SK-N-SH treated with all-trans-retinoic acid at 6 μM for 48 hours (cell line): ENCODE results near the gene DIP2C.

ENCODE experiments used
- ATAC-seq: fragments of 200-7000 bp; cut with Tn5 transposase; 3 replicates; pipeline ENCODE4 v1.9.1; 2020; ENCODE audit warnings: mild to moderate bottlenecking, moderate library complexity
- ARNTL ChIP-seq: fragments of 450-650 bp; formaldehyde crosslinking; IDR thresholded peaks from 2 replicates; pipeline ENCODE4 v1.5.0; 2020; ENCODE audit warnings: low read depth, mild to moderate bottlenecking, moderate library complexity, borderline replicate concordance
- BACH2 ChIP-seq: fragments of 250-450 bp; sonication (Bioruptor Pico); IDR thresholded peaks from 2 replicates; pipeline ENCODE4 v1.9.0; 2021; ENCODE audit warnings: mild to moderate bottlenecking, borderline replicate concordance
- CSDC2 ChIP-seq: fragments of 250-450 bp; sonication (Bioruptor Pico); IDR thresholded peaks from 2 replicates; pipeline ENCODE4 v1.5.0; 2020; ENCODE audit warnings: mild to moderate bottlenecking, moderate library complexity
- ESRRG ChIP-seq: fragments of 250-450 bp; sonication (Bioruptor Pico); IDR thresholded peaks from 2 replicates; pipeline ENCODE4 v1.6.1; 2021; ENCODE audit warnings: mild to moderate bottlenecking
- ISL1 ChIP-seq: fragments of 250-450 bp; sonication (Bioruptor Pico); IDR thresholded peaks from 2 replicates; pipeline ENCODE4 v2.1.2; 2022; ENCODE audit warnings: mild to moderate bottlenecking, moderate library complexity
- OSR1 ChIP-seq: fragments of 250-450 bp; sonication (Bioruptor Pico); IDR thresholded peaks from 2 replicates; pipeline ENCODE4 v1.8.0; 2022; ENCODE audit warnings: moderate library complexity, mild to moderate bottlenecking, inconsistent platforms
- PATZ1 ChIP-seq: fragments of 250-450 bp; sonication (Bioruptor Pico); IDR thresholded peaks from 2 replicates; pipeline ENCODE4 v1.8.0; 2020; ENCODE audit warnings: mild to moderate bottlenecking, moderate library complexity, borderline replicate concordance
- POU6F1 ChIP-seq: fragments of 250-450 bp; sonication (Bioruptor Pico); IDR thresholded peaks from 2 replicates; pipeline ENCODE4 v1.8.0; 2021; ENCODE audit warnings: low read depth, mild to moderate bottlenecking, moderate library complexity, borderline replicate concordance
- PPARA ChIP-seq: fragments of 250-450 bp; sonication (Bioruptor Pico); IDR thresholded peaks from 2 replicates; pipeline ENCODE4 v1.5.0; 2020; ENCODE audit warnings: mild to moderate bottlenecking, borderline replicate concordance
- RARB ChIP-seq: fragments of 250-450 bp; sonication (Bioruptor Pico); IDR thresholded peaks from 2 replicates; pipeline ENCODE4 v1.8.0; 2021; ENCODE audit warnings: mild to moderate bottlenecking, moderate library complexity
- SNAI2 ChIP-seq: fragments of 250-450 bp; sonication (Bioruptor Pico); IDR thresholded peaks from 2 replicates; pipeline ENCODE4 v1.5.0; 2020; ENCODE audit warnings: mild to moderate bottlenecking, moderate library complexity
- TCF4 ChIP-seq: fragments of 250-450 bp; sonication (Bioruptor Pico); IDR thresholded peaks from 2 replicates; pipeline ENCODE4 v1.8.0; 2021; ENCODE audit warnings: mild to moderate bottlenecking, moderate library complexity, borderline replicate concordance
- TOX ChIP-seq: fragments of 250-450 bp; sonication (Bioruptor Pico); IDR thresholded peaks from 2 replicates; pipeline ENCODE4 v1.8.0; 2021; ENCODE audit warnings: mild to moderate bottlenecking, moderate library complexity, borderline replicate concordance
- ZC3H10 ChIP-seq: fragments of 250-450 bp; sonication (Bioruptor Pico); IDR thresholded peaks from 2 replicates; pipeline ENCODE4 v1.5.1; 2021; ENCODE audit warnings: mild to moderate bottlenecking, moderate library complexity
- ZFP3 ChIP-seq: fragments of 250-450 bp; sonication (Bioruptor Pico); IDR thresholded peaks from 2 replicates; pipeline ENCODE4 v1.5.0; 2020; ENCODE audit warnings: mild to moderate bottlenecking, moderate library complexity
- ZFP30 ChIP-seq: fragments of 450-650 bp; formaldehyde crosslinking; IDR thresholded peaks from 2 replicates; pipeline ENCODE4 v1.5.0; 2022; ENCODE audit warnings: mild to moderate bottlenecking, moderate library complexity
- ZNF565 ChIP-seq: fragments of 450-650 bp; formaldehyde crosslinking; conservative IDR thresholded peaks from 2 replicates; pipeline ENCODE4 v1.5.0; 2020; ENCODE audit warnings: low read depth, mild to moderate bottlenecking, moderate library complexity
- ZNF70 ChIP-seq: fragments of 450-650 bp; formaldehyde crosslinking; IDR thresholded peaks from 2 replicates; pipeline ENCODE4 v1.5.0; 2020; ENCODE audit warnings: mild to moderate bottlenecking, moderate library complexity
- ZNF8 ChIP-seq: fragments of 450-650 bp; formaldehyde crosslinking; IDR thresholded peaks from 2 replicates; pipeline ENCODE4 v1.5.0; 2020; ENCODE audit warnings: mild to moderate bottlenecking, moderate library complexity
- TF ChIP-seq, protein P1 (sequence below): fragments of 250-450 bp; sonication (Bioruptor Pico); IDR thresholded peaks from 2 replicates; pipeline ENCODE4 v1.5.1; 2021; ENCODE audit warnings: mild to moderate bottlenecking, moderate library complexity
- TF ChIP-seq, protein P2 (sequence below): fragments of 250-450 bp; sonication (Bioruptor Pico); IDR thresholded peaks from 2 replicates; pipeline ENCODE4 v1.5.0; 2020; ENCODE audit warnings: mild to moderate bottlenecking, moderate library complexity

The DIP2C gene

GRCh38 chr10:260819-261429 lies 428.5 kb downstream of the DIP2C start:
- no peak for ATAC-seq
- TF ChIP-seq POU6F1 (CRISPR knock-in tag) (no peak), ZNF565 (CRISPR knock-in tag) (no peak), TCF4 (no peak), ZFP3 (CRISPR knock-in tag) (no peak), BACH2 (CRISPR knock-in tag) (no peak), PPARA (no peak), ARNTL (CRISPR knock-in tag) (no peak)

DNA sequence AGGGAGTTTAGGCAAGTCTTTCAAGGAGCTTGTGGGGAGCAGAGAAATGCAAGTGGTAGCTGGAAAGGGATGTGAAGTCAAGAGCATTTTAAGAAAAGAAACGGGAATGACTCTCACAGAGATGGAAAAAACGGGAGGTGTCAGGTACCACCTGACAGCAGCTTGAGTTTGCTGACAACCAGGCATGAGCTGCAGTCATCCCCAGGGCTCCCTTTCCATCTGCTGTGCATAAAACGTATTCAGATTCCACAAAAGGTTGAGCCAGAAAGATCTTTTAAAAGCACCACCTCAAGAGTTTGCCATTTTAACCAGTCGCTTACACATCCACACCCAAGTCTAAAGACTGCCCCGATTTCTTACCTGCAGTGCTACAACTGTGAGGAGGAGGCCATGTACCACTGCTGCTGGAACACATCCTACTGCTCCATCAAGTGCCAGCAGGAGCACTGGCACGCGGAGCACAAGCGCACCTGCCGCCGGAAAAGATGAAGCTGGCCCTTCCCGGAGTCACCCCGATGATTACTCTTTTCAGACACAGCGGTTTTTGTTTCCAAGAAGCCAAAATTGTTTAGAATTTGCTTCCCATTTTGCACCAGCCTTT lies 437.4 kb downstream of the DIP2C start:
- TF ChIP-seq ZNF565 (CRISPR knock-in tag): no peak
- TF ChIP-seq ZNF8 (CRISPR knock-in tag): no peak
- TF ChIP-seq ISL1: no peak
- no peak for TF ChIP-seq TOX (CRISPR knock-in tag)
- TF ChIP-seq OSR1 (CRISPR knock-in tag): no peak
- TF ChIP-seq ESRRG (CRISPR knock-in tag): no peak
- no peak for TF ChIP-seq TCF4
- TF ChIP-seq PPARA: no peak
- TF ChIP-seq, protein P1, sequence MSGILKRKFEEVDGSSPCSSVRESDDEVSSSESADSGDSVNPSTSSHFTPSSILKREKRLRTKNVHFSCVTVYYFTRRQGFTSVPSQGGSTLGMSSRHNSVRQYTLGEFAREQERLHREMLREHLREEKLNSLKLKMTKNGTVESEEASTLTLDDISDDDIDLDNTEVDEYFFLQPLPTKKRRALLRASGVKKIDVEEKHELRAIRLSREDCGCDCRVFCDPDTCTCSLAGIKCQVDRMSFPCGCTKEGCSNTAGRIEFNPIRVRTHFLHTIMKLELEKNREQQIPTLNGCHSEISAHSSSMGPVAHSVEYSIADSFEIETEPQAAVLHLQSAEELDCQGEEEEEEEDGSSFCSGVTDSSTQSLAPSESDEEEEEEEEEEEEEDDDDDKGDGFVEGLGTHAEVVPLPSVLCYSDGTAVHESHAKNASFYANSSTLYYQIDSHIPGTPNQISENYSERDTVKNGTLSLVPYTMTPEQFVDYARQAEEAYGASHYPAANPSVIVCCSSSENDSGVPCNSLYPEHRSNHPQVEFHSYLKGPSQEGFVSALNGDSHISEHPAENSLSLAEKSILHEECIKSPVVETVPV (CRISPR knock-in tag): no peak
- TF ChIP-seq SNAI2 (CRISPR knock-in tag): no peak
- ATAC-seq: no peak

DNA sequence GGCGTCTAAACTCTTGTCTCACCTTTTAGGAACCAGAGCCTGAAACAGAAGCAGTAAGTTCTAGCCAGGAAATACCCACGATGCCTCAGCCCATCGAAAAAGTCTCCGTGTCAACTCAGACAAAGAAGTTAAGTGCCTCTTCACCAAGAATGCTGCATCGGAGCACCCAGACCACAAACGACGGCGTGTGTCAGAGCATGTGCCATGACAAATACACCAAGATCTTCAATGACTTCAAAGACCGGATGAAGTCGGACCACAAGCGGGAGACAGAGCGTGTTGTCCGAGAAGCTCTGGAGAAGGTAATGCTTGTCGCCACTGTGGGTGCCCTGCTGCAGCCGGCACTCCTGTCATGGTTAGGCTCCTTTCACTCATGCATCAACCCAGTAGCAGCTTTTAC lies 441.2 kb downstream of the DIP2C start:
- ATAC-seq: no peak
- TF ChIP-seq SNAI2 (CRISPR knock-in tag): no peak

- ATAC-seq: no peak
- no peak for TF ChIP-seq BACH2 (CRISPR knock-in tag)
- TF ChIP-seq PPARA: no peak
- no peak for TF ChIP-seq PATZ1
- TF ChIP-seq RARB (CRISPR knock-in tag): no peak
- TF ChIP-seq ZC3H10: no peak
- no peak for TF ChIP-seq ZNF565 (CRISPR knock-in tag)
- TF ChIP-seq, protein P1 (CRISPR knock-in tag): no peak
- no peak for TF ChIP-seq SNAI2 (CRISPR knock-in tag)
- no peak for TF ChIP-seq POU6F1 (CRISPR knock-in tag)
- no peak for TF ChIP-seq ISL1
- no peak for TF ChIP-seq CSDC2 (CRISPR knock-in tag)
- TF ChIP-seq ZNF70 (CRISPR knock-in tag): no peak
- TF ChIP-seq, protein P2, sequence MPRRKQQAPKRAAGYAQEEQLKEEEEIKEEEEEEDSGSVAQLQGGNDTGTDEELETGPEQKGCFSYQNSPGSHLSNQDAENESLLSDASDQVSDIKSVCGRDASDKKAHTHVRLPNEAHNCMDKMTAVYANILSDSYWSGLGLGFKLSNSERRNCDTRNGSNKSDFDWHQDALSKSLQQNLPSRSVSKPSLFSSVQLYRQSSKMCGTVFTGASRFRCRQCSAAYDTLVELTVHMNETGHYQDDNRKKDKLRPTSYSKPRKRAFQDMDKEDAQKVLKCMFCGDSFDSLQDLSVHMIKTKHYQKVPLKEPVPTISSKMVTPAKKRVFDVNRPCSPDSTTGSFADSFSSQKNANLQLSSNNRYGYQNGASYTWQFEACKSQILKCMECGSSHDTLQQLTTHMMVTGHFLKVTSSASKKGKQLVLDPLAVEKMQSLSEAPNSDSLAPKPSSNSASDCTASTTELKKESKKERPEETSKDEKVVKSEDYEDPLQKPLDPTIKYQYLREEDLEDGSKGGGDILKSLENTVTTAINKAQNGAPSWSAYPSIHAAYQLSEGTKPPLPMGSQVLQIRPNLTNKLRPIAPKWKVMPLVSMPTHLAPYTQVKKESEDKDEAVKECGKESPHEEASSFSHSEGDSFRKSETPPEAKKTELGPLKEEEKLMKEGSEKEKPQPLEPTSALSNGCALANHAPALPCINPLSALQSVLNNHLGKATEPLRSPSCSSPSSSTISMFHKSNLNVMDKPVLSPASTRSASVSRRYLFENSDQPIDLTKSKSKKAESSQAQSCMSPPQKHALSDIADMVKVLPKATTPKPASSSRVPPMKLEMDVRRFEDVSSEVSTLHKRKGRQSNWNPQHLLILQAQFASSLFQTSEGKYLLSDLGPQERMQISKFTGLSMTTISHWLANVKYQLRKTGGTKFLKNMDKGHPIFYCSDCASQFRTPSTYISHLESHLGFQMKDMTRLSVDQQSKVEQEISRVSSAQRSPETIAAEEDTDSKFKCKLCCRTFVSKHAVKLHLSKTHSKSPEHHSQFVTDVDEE (CRISPR knock-in tag): no peak
- TF ChIP-seq TOX (CRISPR knock-in tag): no peak
- no peak for TF ChIP-seq TCF4
- no peak for TF ChIP-seq ARNTL (CRISPR knock-in tag)
- no peak for TF ChIP-seq ESRRG (CRISPR knock-in tag)
- no peak for TF ChIP-seq ZFP3 (CRISPR knock-in tag)
- TF ChIP-seq ZFP30 (CRISPR knock-in tag): no peak
- no peak for TF ChIP-seq ZNF8 (CRISPR knock-in tag)
These were observed 442.0 kb downstream of the DIP2C start for GRCh38 chr10:247480-247879.
